ENCODE measurements around the gene VPS45. TPM values are rescaled to one million over a fixed set of nuclear protein-coding genes. Genes with fewer than 3 reads are reported as not detected.

The VPS45 gene, protein sequence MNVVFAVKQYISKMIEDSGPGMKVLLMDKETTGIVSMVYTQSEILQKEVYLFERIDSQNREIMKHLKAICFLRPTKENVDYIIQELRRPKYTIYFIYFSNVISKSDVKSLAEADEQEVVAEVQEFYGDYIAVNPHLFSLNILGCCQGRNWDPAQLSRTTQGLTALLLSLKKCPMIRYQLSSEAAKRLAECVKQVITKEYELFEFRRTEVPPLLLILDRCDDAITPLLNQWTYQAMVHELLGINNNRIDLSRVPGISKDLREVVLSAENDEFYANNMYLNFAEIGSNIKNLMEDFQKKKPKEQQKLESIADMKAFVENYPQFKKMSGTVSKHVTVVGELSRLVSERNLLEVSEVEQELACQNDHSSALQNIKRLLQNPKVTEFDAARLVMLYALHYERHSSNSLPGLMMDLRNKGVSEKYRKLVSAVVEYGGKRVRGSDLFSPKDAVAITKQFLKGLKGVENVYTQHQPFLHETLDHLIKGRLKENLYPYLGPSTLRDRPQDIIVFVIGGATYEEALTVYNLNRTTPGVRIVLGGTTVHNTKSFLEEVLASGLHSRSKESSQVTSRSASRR
- total RNA-seq (10 to 100 TPM; 41.5 to 73.6 (median 51.9) TPM), polyA plus RNA-seq (10 to 100 TPM; 26.6 to 31.0 TPM)
- long read RNA-seq, donor 1, transcript VPS45-202 (15 exons, 2,790 nt) = major isoform, 54 of 61 reads
- long read RNA-seq, donor 1, partial matches to known transcripts = 2 of 61 reads
- long read RNA-seq, donor 1, other reads (novel, unspliced or antisense) = 3 of 61 reads
- long read RNA-seq, donor 2, transcript VPS45-202 (15 exons, 2,790 nt) = major isoform, 49 of 61 reads
- long read RNA-seq, donor 2, partial matches to known transcripts = 5 of 61 reads
- long read RNA-seq, donor 2, other reads (novel, unspliced or antisense) = 5 of 61 reads
- long read RNA-seq, donor 3, transcript VPS45-202 (15 exons, 2,790 nt) = major isoform, 85 of 110 reads
- long read RNA-seq, donor 3, partial matches to known transcripts = 9 of 110 reads
- long read RNA-seq, donor 3, other reads (novel, unspliced or antisense) = 12 of 110 reads

- peak; percentile 98 to 99 (median 98) for ATAC-seq
- 0% methylated on average over 46 of the region's 46 CpGs for WGBS, 2 donors
- H3K27ac ChIP-seq = peak within 1 kb of the TSS; percentile 79 to 96 (median 94)
- intact Hi-C loops (cut with DNase I) = loop anchor here in 3 of 10 donors (2.0 to 10.0 kb wide), 3 partner anchors 55 to 63 kb away; partner anchors contain the start of gene OTUD7B (in 2 of the 3)
- peak within 1 kb of the TSS; percentile 52 to 90 (median 76) for H3K4me3 ChIP-seq
- TF ChIP-seq CTCF (IDR thresholded peaks at IDR 0.05) = peak in 2 of 9 donors; percentile 23 to 45
- peak; percentile 89 to 92 for DNase-seq
- peaks cover 0 to 42% (median 24%) of the 10 kb centered on the region in 9 donors for H3K4me1 ChIP-seq
- no peaks in the 10 kb centered on the region for H3K9me3 ChIP-seq
- no peaks in the 10 kb centered on the region for H3K27me3 ChIP-seq
- H3K36me3 ChIP-seq = peaks cover 0 to 29% (median 0%) of the 10 kb centered on the region in 9 donors
Measured at GRCh38 chr1:150067184-150068108, at the start of gene VPS45. Gene VPS45 (plus strand): TSS chr1:150067776. CDS start chr1:150067858, 82 bp downstream.

DNA sequence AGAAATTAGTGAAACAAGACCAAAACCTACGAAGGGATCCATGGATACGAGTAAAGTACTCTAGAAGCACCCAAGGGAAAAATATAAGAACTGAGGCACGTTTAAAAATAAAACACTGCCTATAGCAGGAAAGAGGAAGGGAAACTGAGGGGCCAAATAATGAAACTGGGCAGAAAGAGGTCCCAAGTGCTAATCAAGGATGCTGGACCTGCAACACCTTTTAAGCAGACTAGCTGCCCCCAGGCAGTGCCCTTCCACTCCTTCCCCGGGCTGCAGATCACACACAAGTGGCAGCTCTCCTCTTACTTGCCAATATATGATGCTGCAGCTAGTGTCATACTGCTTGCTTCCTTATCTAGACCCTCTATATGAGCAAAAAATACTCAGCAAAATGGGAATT lies 49.4 kb upstream of the VPS45 start:
- ATAC-seq = no peak
- DNase-seq = no peak

GRCh38 chr1:150020711-150021110 lies 46.9 kb upstream of the VPS45 start:
- no peak for ATAC-seq
- TF ChIP-seq CTCF (IDR thresholded peaks at IDR 0.05) = no peak
- WGBS, 2 donors = 97% methylated on average over 2 of the region's 2 CpGs
- no peak for DNase-seq
- peaks cover 0 to 9% (median 0%) of the 10 kb centered on the region in 9 donors for H3K4me1 ChIP-seq
- no peaks in the 10 kb centered on the region for H3K9me3 ChIP-seq
- intact Hi-C loops (cut with DNase I) = no loop called here
- H3K4me3 ChIP-seq = no peak overlapping the region
- no peak overlapping the region for H3K27ac ChIP-seq
- H3K36me3 ChIP-seq = no peaks in the 10 kb centered on the region
- H3K27me3 ChIP-seq = peaks cover 0 to 93% (median 0%) of the 10 kb centered on the region in 7 donors

More for the DNA sequence above, 49.4 kb upstream of the VPS45 start:
- intact Hi-C loops (cut with DNase I) = no loop called here
- whole genome bisulfite sequencing, 2 donors = 83 to 89% methylated on average over 4 of the region's 4 CpGs
- no peak overlapping the region for H3K4me3 ChIP-seq
- H3K36me3 ChIP-seq = no peaks in the 10 kb centered on the region
- H3K27me3 ChIP-seq = peaks cover 0 to 95% (median 0%) of the 10 kb centered on the region in 7 donors
- peaks cover 0 to 9% (median 0%) of the 10 kb centered on the region in 9 donors for H3K4me1 ChIP-seq
- no peak for TF ChIP-seq CTCF (IDR thresholded peaks at IDR 0.05)
- H3K9me3 ChIP-seq = no peaks in the 10 kb centered on the region
- no peak overlapping the region for H3K27ac ChIP-seq

Measured in heart right ventricle (tissue), 16 donors.